Measurements from ENCODE around the gene RPL32.
"Not testable (repeated sequence)": the region's sequence is repeated elsewhere in the genome, so short reads cannot be mapped to it uniquely, and the experiment has no call there.

RPL32 gene

DNA sequence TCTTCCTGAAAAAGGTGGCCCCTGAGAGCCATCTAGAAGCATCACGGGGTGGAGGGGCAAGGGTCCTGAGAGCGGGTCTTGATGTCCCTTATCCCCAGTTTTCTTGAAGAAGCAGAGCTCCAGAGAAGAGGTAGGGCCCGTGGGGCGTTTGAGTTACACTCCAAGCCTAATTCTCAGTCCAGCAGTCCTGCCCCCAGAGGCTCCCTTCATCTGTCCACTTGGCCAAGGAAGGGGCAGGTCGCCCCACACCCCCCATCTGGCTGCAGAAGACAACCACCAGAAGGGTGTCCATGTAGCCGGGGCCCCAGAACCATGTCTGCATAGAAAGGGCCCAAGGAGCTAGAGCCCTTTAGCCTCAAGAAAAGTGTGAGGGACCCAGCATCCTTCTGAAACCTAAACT is 25.5 kb upstream of the RPL32 start:
- DNase-seq, result no peak

DNA sequence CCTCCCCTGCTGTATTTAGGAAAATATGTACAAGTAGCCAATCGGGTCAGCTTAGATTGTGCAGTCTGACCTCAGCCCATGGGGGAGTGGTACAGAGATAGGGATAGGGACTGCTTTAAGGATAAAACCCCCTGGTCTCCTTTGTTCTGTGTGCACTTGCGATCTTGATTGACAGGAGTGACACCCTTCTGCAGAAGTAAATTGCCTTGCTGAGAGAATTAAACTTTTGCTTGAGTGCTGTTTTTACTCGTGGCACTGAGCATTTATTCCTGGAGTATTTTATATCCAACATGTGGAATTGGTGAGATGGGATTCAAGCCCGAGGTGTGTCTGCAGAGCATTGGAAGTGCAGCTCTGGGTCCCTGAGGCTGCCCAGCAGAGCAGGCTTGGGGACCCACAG is 23.9 kb upstream of the RPL32 start:
- no peak for DNase-seq

- DNase-seq, result no peak
These were observed 21.0 kb upstream of the RPL32 start for GRCh38 chr3:12862387-12862786.

DNA sequence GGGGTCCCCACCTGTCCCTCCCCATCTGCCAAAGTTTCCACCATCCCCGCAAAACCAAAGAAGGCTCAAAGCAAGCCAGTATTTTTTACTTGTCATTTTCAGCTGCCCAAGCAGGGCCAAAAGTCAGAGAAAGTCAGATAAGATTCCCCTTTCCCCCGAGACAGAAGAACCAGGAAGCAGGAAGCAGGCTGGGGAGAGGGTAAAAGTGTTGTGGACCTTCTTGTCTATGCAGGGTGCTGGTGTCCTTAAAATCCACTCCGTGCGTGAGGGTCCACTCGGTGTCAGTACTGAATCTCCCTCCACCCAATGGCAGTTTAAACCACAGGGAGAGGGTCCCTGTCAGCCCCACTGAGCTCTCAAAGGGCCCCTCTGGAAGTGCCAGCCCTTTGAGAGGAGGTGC is 20.2 kb upstream of the RPL32 start:
- no peak for DNase-seq

- no peak for DNase-seq
These were observed 18.5 kb upstream of the RPL32 start for GRCh38 chr3:12859840-12860239.

DNA sequence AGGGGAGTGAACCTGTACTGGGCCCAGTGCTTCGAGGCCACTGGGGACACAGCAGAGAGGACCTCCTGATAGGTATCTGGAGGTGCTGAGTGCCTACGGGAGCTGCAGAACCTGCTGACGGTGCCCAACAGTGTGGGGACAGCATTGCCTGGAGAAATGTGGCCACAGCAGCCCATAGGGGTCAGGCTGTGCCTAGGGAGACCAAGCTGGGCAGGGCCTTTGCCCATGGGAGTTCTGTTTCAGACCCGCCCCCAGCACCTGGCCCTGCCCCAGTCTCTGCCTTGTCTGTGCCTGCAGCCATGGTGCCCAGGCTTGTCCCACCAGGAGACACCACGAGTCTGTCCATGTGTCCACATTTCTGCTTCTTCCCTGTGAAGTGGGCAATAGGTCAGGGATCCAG is 15.3 kb upstream of the RPL32 start:
- DNase-seq, result no peak

DNA sequence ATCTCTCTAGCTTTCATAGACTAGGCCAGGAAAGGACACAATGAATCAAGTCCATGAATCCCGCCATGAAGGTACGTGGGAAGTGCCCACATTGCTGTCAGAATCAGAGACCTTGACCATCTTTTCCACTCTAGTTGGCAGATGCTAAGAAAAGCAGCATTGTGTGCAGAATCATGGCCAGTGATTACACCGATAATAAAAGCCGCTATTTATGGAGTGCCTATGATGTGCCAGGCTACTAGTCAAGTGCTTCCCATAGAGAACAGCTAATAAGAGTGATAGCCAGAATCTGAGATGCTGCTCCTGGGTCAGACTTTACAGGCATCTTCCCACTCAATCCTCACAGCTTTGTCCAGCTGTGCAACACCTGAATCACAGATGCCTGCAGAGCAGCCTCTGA is 13.2 kb upstream of the RPL32 start:
- DNase-seq, result no peak

DNA sequence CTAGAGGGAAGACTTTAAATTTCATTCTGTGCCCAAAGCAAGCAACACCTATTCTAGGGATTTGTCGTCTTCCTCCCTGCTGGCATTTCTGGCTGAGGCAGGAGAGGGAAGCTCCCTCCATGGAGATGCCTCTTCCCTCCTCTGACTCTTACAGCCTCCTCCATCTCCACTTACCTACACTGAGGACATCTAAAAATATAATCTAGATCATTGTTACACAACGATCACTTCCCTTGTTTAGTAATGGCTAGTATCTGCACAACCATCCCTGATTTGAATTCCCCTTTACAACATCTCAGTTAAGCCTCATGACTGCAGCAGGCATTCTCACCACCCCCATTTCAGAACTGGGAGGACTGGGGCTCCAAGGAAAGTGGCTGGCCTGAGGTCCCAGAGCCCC is 12.5 kb upstream of the RPL32 start:
- not testable (repeated sequence) for DNase-seq

DNA sequence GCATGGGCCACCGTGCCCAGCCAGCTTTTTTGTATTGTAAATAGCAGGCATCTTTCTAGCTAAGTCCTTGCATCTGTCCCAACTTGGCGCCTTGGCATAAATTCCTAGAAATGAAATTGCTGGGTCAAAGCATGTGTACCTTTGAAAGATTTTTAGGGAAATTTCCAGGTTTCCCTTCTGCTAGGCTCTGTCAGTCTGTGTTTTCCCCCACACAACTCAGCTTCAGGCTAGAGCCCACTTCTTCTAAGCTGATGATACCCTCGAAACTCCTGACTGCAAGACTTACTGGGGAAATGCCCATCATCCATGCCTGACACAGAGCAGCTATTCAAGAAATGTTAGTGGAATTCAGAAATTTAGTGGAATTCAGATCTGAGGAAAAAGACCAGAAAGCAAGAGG is 10.8 kb upstream of the RPL32 start:
- no peak for DNase-seq

- DNase-seq, result no peak
These were observed 4.4 kb upstream of the RPL32 start for GRCh38 chr3:12845811-12846210.

DNA sequence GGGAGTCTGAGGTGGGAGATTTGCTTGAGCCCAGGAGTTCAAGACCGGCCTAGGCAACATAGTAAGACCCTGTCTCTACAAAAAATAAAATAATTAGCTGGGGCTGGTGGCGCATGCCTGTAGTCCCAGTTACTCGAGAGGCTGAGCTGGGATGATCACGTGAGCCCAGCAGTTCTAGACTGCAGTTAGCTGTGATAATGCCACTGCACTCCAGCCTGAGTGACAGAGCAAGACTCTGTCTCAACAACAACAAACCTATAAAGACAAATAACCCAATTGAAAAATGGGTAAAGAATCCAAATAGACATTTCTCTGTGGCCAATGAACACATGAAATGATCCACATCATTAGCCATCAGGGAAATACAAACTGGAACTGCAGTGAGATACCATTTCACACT is 1.1 kb upstream of the RPL32 start:
- DNase-seq, result no peak

DNA sequence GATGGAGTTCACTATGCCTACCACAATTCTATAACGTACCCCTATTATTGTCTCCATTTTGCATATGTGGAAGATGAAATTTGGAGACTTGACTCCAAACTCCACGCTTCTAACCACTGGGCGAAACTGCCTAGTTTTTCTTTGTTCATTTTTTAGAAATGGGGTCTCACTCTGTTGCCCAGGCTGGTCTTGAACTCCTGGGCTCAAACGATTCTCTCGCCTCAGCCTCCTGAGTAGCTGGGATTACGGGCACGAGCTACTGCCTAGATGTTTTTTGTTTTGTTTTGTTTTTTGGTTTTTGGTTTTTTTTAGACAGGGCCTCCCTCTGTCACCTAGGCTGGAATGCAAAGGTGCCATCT is 584 bp upstream of the RPL32 start:
- no peak for DNase-seq

GRCh38 chr3:12840591-12841148 is 695 bp downstream of the RPL32 start:
- no peak for DNase-seq

GRCh38 chr3:12840148-12840547 is 1.2 kb downstream of the RPL32 start:
- DNase-seq, result not testable (repeated sequence)

- DNase-seq, result no peak
These were observed 2.0 kb downstream of the RPL32 start for GRCh38 chr3:12839156-12839946.

- DNase-seq, result no peak
These were observed 3.0 kb downstream of the RPL32 start for GRCh38 chr3:12838179-12838965.

- DNase-seq, result no peak
These were observed 3.9 kb downstream of the RPL32 start for GRCh38 chr3:12837295-12837986.

- no peak for DNase-seq
These were observed 6.2 kb downstream of the RPL32 start for GRCh38 chr3:12835052-12835665.

DNA sequence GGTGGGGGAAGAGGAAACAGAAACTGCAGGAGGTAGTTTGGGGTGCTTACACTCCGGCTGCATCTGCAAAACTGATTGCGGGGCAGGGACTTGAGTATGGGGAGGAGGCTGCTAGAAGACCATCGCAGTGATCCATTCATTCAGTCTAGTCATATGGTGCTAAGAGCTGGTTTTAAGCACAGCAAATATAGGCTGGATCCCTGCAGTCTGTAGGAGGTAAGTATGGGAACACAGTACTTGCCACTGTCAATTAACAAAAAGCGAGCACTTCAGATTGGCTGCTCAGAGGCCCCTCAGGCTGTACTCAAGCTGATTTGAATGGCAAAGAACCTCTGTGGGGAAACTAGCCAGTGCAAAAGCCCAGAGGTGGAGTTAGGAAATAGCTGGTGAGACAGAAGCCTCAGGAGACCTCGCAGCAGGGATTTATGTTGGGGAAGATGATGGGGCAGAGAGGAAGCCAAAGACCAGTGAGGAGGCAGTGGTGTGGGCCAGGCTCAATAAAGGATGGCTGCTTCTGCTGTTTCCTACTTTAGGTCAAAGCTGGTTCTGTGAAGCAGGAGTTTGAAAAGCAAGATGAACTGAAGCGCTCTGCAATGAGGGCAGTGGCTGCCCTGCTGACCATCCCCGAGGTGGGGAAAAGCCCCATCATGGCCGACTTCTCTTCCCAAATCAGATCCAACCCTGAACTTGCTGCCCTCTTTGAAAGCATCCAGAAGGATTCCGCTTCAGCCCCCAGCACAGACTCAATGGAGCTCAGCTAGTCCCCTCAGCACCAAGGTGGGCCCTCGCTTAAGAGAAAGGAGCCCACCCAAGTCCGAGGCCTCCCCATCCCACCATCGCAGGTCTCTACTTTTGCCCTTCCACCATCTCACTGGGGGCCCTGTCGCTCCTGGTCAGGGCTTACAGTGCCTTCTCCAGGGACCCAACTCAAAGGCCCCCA is 7.9 kb downstream of the RPL32 start:
- no peak for DNase-seq

DNA sequence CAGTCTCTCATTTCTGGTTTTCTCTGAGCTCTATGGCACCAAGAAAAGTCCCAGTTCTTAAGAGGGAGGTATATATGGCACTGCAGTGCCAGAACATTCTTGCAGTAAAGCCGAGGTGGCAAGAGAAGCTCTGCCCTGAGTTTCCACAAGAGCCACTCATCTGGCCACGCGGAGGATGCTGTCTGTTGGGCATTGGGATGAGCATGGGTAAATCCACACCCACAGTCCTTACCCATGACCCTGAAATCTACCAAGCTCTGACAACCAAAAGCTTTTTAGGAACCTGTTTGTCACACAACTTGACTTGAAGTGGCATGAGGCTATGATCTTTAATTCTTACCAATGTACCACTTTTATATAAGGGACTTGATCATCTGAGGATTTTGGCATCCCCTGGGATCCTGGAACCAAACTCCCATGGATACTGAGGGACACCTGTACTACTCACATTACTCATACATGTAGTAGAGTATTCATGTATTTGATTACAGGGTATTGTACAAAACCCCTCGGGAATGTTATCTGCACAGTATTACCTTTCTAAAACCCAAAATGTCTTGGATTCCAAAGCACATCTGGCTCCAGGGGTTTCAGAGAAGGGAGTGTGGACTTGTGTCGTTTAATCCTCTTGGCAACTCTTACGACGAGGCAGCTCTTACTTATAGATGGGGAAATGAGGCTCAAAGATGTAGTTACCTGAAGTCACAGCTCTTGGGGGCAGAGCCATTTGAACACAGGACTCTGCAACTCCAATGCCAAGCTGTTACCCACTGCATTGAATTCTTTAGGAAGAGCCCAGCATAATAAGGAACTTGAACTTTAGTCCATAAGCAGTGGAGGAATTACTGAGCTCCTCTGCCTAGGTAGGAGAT is 8.8 kb downstream of the RPL32 start:
- DNase-seq, result no peak

DNA sequence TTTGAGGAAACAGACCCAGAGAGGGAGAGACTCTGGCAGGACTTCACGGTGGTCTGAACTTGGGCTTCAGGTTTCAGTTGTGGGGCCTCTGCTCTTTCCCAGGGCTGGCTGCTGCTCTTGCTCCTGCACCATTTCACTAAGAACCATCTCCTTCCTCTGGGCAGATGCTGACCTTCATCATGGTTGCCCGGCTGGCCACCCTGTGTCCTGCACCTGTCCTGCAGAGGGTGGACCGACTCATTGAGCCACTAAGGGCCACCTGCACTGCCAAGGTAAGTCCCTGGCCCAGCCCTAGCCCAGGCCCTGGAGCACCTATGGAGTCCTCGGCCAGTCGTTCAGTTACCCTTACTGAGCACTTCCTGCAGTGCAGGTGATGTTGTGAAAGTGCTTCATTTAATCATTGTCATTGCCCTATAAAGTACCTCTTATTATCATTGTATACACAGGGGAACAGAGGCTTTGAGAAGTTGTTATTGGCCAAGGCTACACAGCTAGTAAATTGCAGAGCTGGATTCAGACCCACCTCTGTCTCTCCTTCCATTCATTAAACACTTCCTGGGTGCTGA is 10.0 kb downstream of the RPL32 start:
- DNase-seq, result peak; percentile 90
